ENCODE data around the gene CDIP1.

- TF ChIP-seq GATA2 (IDR thresholded peaks at IDR 0.05; ENCODE audit: low read depth, low read length) (no peak), GATA3 (IDR thresholded peaks at IDR 0.05; ENCODE audit: low read depth, low read length) (no peak)
Measured at GRCh38 chr16:4471869-4472268, 66.7 kb downstream of the CDIP1 start.

Measured in SH-SY5Y (cell line).